OCI-LY3 (cell line): ENCODE measurements around the gene IFI35.

Experiments used
- H2AFZ ChIP-seq: fragments of 200-600, 300-600 bp; shearing (Covaris generic); 2 replicates; pipeline ENCODE4 v1.6.0; 2014; ENCODE audit warnings: antibody characterized with exemption, low read depth, low read length
- H3K27ac ChIP-seq: fragments of 200-600, 300-600 bp; sonication (generic); 2 replicates; pipeline ENCODE4 v1.5.1; 2014; ENCODE audit warnings: mild to moderate bottlenecking, low read length, moderate library complexity, mixed read lengths
- H3K27me3 ChIP-seq: fragments of 200-600, 300-600 bp; sonication (generic); 2 replicates; pipeline ENCODE4 v1.6.1; 2014; ENCODE audit warnings: low read depth, low read length, mixed read lengths
- H3K36me3 ChIP-seq: fragments of 200-600, 300-600 bp; sonication (generic); replicated peaks from 2 replicates; pipeline ENCODE3; 2014; ENCODE audit warnings: low read depth, low read length, mixed read lengths
- H3K4me1 ChIP-seq: fragments of 300-600, 200-600 bp; sonication (generic); 2 replicates; pipeline ENCODE4 v1.6.1; 2014; ENCODE audit warnings: low read length, mixed read lengths
- H3K4me2 ChIP-seq: fragments of 200-600, 300-600 bp; sonication (generic); 2 replicates; pipeline ENCODE4 v1.6.1; 2014; ENCODE audit warnings: low read length, mixed read lengths
- H3K4me3 ChIP-seq: fragments of 300-600, 200-600 bp; sonication (generic); 2 replicates; pipeline ENCODE4 v1.5.1; 2014; ENCODE audit warnings: antibody characterized with exemption, mild to moderate bottlenecking, low read length, moderate library complexity
- H3K79me2 ChIP-seq: fragments of 300-600, 200-600 bp; shearing (Covaris generic); 2 replicates; pipeline ENCODE4 v1.6.1; 2014; ENCODE audit warnings: mild to moderate bottlenecking, low read length, mixed read lengths
- H3K9ac ChIP-seq: fragments of 300-600, 200-600 bp; shearing (Covaris generic); 2 replicates; pipeline ENCODE4 v1.6.0; 2014; ENCODE audit warnings: mild to moderate bottlenecking, low read length, moderate library complexity
- H3K9me3 ChIP-seq: fragments of 200-600, 300-600 bp; shearing (Covaris generic); 2 replicates; pipeline ENCODE4 v1.6.1; 2014; ENCODE audit warnings: low read length, mixed read lengths; ENCODE audit not compliant: insufficient read depth
- H4K20me1 ChIP-seq: fragments of 200-600, 300-600 bp; sonication (generic); 2 replicates; pipeline ENCODE4 v1.6.1; 2016; ENCODE audit warnings: low read length, mixed read lengths; ENCODE audit not compliant: insufficient read depth
- CTCF ChIP-seq: fragments of 200-600, 300-600 bp; sonication (generic); IDR thresholded peaks from 2 replicates; pipeline ENCODE4 v1.5.1; 2014; ENCODE audit warnings: antibody characterized with exemption, low read length, low read depth
- EZH2phosphoT487 ChIP-seq: fragments of 200-600 bp; shearing (Covaris generic); IDR thresholded peaks from 2 replicates; pipeline ENCODE4 v1.6.1; 2018; ENCODE audit warnings: antibody characterized with exemption, mixed run types, low read depth

IFI35 gene

GRCh38 chr17:43006639-43007551 lies at the start of gene IFI35:
TSS of gene IFI35 (plus strand) at chr17:43006784. CDS start at chr17:43006948, 164 bp downstream.
- peak within 1 kb of the TSS; percentile 87 for H3K9ac ChIP-seq
- H3K9me3 ChIP-seq: no peaks in the 10 kb centered on the region
- H3K4me1 ChIP-seq: peaks cover 7% of the 10 kb centered on the region
- peak within 1 kb of the TSS; percentile 84; the same call in 1 of the 2 replicates for H2AFZ ChIP-seq
- H3K4me2 ChIP-seq: peak within 1 kb of the TSS; percentile 88
- peaks cover 14% of the 10 kb centered on the region for H3K36me3 ChIP-seq
- H3K27me3 ChIP-seq: no peaks in the 10 kb centered on the region
- peak within 1 kb of the TSS; percentile 80 for H3K4me3 ChIP-seq
- H3K79me2 ChIP-seq: no peaks in the 10 kb centered on the region
- peak within 1 kb of the TSS; percentile 71 for H3K27ac ChIP-seq
- TF ChIP-seq CTCF: peak; percentile 49
- TF ChIP-seq EZH2phosphoT487: no peak
- H4K20me1 ChIP-seq: no peaks in the 10 kb centered on the region

- H3K27ac ChIP-seq: peak within 1 kb of the TSS; percentile 55
- H3K4me3 ChIP-seq: peak within 1 kb of the TSS; percentile 85
- peaks cover 26% of the 10 kb centered on the region for H3K79me2 ChIP-seq
- H3K4me2 ChIP-seq: peak within 1 kb of the TSS; percentile 79
- H3K4me1 ChIP-seq: peaks cover 16% of the 10 kb centered on the region
- H3K27me3 ChIP-seq: no peaks in the 10 kb centered on the region
- H3K36me3 ChIP-seq: peaks cover 19% of the 10 kb centered on the region
- no peaks in the 10 kb centered on the region for H4K20me1 ChIP-seq
- H2AFZ ChIP-seq: peak within 1 kb of the TSS; percentile 83
- no peaks in the 10 kb centered on the region for H3K9me3 ChIP-seq
- H3K9ac ChIP-seq: peak within 1 kb of the TSS; percentile 75
- no peak for TF ChIP-seq EZH2phosphoT487
- TF ChIP-seq CTCF: no peak
Observed at GRCh38 chr17:42964161-42964932, 42.2 kb upstream of the IFI35 start, which contains the start of gene AARSD1. TSS of gene AARSD1 (minus strand) at chr17:42964454. CDS start at chr17:42964440, 14 bp downstream.

GRCh38 chr17:42967925-42968324 lies 38.7 kb upstream of the IFI35 start:
- no peak for TF ChIP-seq CTCF
- no peak for TF ChIP-seq EZH2phosphoT487
- H3K4me3 ChIP-seq: no peak overlapping the region
- peaks cover 18% of the 10 kb centered on the region for H3K79me2 ChIP-seq
- H3K4me1 ChIP-seq: peaks cover 19% of the 10 kb centered on the region
- H3K36me3 ChIP-seq: no peaks in the 10 kb centered on the region
- no peak overlapping the region for H3K4me2 ChIP-seq
- H3K9me3 ChIP-seq: no peaks in the 10 kb centered on the region
- no peak overlapping the region for H2AFZ ChIP-seq
- H3K27me3 ChIP-seq: no peaks in the 10 kb centered on the region
- no peak overlapping the region for H3K9ac ChIP-seq
- no peaks in the 10 kb centered on the region for H4K20me1 ChIP-seq
- H3K27ac ChIP-seq: no peak overlapping the region
